Stimulated activated CD8-positive, alpha-beta memory T cell treated with anti-CD3 and anti-CD28 coated beads, Interleukin-2, amount 100 ng/mL, for 1 hour (primary cell): ENCODE measurements around the gene PRR5.

ENCODE experiments used
- DNase-seq, 2 donors: peaks; one replicate each; pipeline ENCODE4 v3.0.0-alpha.2; 2020; ENCODE audit warnings: low read depth in 2 of 2

Gene PRR5

GRCh38 chr22:44755417-44755816 is 53.4 kb downstream of the PRR5 start:
- DNase-seq: no peak

- DNase-seq: no peak
Measured at GRCh38 chr22:44755956-44756361, 54.0 kb downstream of the PRR5 start.

GRCh38 chr22:44758344-44758973 is 56.5 kb downstream of the PRR5 start:
- DNase-seq: no peak

- no peak for DNase-seq
Measured at GRCh38 chr22:44759001-44759400, 57.0 kb downstream of the PRR5 start.

- no peak for DNase-seq
Measured at GRCh38 chr22:44759430-44760310, 57.7 kb downstream of the PRR5 start.

- DNase-seq: no peak
Measured at GRCh38 chr22:44760476-44760875, 58.5 kb downstream of the PRR5 start.

- no peak for DNase-seq
Measured at GRCh38 chr22:44761025-44761424, 59.0 kb downstream of the PRR5 start.

GRCh38 chr22:44764373-44764772 is 62.4 kb downstream of the PRR5 start:
- DNase-seq: no peak

- DNase-seq: no peak
Measured at GRCh38 chr22:44764974-44765373, 63.0 kb downstream of the PRR5 start.

GRCh38 chr22:44765571-44766285 is 63.7 kb downstream of the PRR5 start:
- DNase-seq: no peak

GRCh38 chr22:44773082-44773481 is 71.1 kb downstream of the PRR5 start:
- no peak for DNase-seq

GRCh38 chr22:44775862-44776261 is 73.9 kb downstream of the PRR5 start:
- DNase-seq: no peak

GRCh38 chr22:44776605-44777363 is 74.8 kb downstream of the PRR5 start:
- no peak for DNase-seq

GRCh38 chr22:44777364-44777755 is 75.4 kb downstream of the PRR5 start:
- no peak for DNase-seq

GRCh38 chr22:44780876-44781449 is 79.0 kb downstream of the PRR5 start:
- no peak for DNase-seq

- DNase-seq: no peak
Measured at GRCh38 chr22:44782363-44782963, 80.5 kb downstream of the PRR5 start.

GRCh38 chr22:44783091-44783490 is 81.1 kb downstream of the PRR5 start:
- DNase-seq: no peak

- DNase-seq: no peak
Measured at GRCh38 chr22:44783581-44783980, 81.6 kb downstream of the PRR5 start.

GRCh38 chr22:44786136-44786535 is 84.1 kb downstream of the PRR5 start:
- DNase-seq: no peak

GRCh38 chr22:44786610-44787009 is 84.6 kb downstream of the PRR5 start:
- DNase-seq: no peak
